Epidermal melanocyte (primary cell): ENCODE measurements around the gene IPMK.
"Not testable (repeated sequence)": the region's sequence is repeated elsewhere in the genome, so short reads cannot be mapped to it uniquely, and the experiment has no call there.

Experiments used
- DNase-seq: peaks from one replicate; pipeline ENCODE4 v3.0.0; 2011; ENCODE audit warnings: low spot score; ENCODE audit not compliant: insufficient read length

Gene IPMK

GRCh38 chr10:58155941-58156340, 111.8 kb downstream of the IPMK start:
- not testable (repeated sequence) for DNase-seq

GRCh38 chr10:58153751-58154150, 113.9 kb downstream of the IPMK start:
- no peak for DNase-seq

DNA sequence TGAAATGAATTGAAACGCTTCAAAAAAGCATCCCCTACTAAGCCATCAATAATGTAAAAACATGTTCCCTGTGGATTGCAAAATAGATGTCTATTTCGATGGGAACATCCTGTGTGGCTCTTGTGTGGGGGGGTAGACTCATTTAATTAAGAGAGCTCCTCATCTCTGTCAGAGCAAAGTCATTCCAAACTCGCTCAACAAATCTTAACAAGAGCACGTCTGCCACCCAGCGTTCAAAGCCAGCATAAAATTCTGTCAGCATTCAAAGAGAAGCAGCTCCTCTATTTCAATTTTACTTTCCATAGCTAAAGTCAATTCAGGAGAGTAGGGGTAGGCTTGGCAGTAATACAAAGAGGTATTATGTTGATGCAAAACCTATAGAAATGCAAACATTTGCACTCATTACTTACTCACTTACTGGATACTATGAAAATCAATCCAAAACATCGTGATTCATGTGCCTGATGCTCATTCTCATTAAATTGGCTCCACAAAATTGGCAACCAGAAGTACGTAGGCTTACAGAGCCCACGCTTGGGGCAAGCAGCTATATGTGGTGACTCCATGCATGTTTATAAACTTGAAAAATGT, 114.9 kb downstream of the IPMK start:
- DNase-seq, result no peak

GRCh38 chr10:58150290-58150689, 117.4 kb downstream of the IPMK start:
- no peak for DNase-seq

- DNase-seq, result no peak
Measured at GRCh38 chr10:58143944-58144343, 123.8 kb downstream of the IPMK start.
